SK-N-MC (cell line): Measurements from ENCODE around the gene EMSY.

Experiments
- EZH2 ChIP-seq: fragments of 200-600 bp; sonication (generic); IDR thresholded peaks from one replicate; pipeline ENCODE4 v1.6.1; 2017; ENCODE audit warnings: antibody characterized with exemption
- POLR2AphosphoS5 ChIP-seq: IDR thresholded peaks from 2 replicates; pipeline ENCODE4 v1.6.1; 2012; ENCODE audit warnings: mild to moderate bottlenecking, low read depth, low read length, borderline replicate concordance

DNA sequence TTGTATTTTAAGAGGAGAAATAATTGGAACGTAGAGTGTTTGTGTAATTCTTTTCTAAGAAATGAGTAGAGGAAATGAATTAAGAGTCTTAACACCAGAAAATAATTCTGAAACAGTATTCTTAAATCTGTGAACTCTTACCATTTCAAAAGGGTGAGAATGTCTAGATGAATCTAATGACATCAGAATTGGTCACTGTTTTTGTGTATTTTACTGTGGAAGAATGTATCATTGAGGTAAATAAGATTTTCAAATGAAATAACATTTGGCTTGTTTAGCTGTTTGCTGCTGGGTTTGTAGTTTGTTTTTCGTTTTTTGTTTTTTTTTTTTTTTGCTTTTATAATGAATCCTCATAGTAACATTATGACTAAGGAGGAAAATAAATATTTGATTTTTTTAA, 97.6 kb downstream of the EMSY start:
- TF ChIP-seq EZH2, result no peak
- TF ChIP-seq POLR2AphosphoS5, result no peak
